ENCODE measurements around the gene CATSPERB. TPM values are rescaled to one million over a fixed set of nuclear protein-coding genes. Genes with fewer than 3 reads are reported as not detected.

The CATSPERB gene
- total and polyA plus RNA-seq, 2 of the 8 experiments (the other 6 are each of a cell fraction or from before 2014, with no cell fraction given): 0.11 to 0.30 TPM

DNA sequence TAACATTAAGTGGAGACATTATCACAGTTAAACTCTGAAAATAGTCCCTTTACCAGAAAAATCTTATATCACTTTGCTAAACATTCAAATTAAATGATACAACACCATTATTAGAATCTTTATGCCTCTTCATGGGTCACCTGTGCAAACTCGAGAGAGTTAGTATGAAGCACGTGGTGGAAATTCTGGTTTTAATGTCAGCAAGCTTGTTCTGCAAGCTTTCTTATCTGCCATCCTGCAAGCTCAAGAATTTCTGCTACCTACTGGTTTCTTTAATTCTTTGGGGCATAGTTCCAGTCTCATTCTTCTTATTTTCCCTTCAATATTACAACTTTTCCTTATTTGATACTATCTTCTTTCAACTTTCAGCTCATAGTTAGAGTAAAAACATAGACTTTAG lies 868 bp downstream of the CATSPERB start:
- Histone ChIP-seq H3K36me3 (ENCODE audit: control insufficient read depth in 2 of 4, insufficient read depth in 4 of 4, low read length in 3 of 4) (no peaks in the 10 kb centered on the region), H2BK5ac (ENCODE audit: low read depth, low read length) (no peak overlapping the region), H3K9ac (replicated peaks in 1 of 4; ENCODE audit: extremely low read depth in 1 of 4, low read depth in 3 of 4, low read length in 3 of 4) (no peak overlapping the region), H3K23ac (ENCODE audit: insufficient read length) (no peak overlapping the region), H2BK20ac (ENCODE audit: low read length) (no peak overlapping the region), H3K79me2 (ENCODE audit: control insufficient read depth in 1 of 2, insufficient read depth in 2 of 2, low read length in 2 of 2) (no peaks in the 10 kb centered on the region), H4K20me1 (replicated peaks in 1 of 2; ENCODE audit: control insufficient read depth in 1 of 2, insufficient read depth in 2 of 2, low read length in 2 of 2) (peaks cover 0 to 3% of the 10 kb centered on the region in 2 experiments), H3K14ac (ENCODE audit: insufficient read length) (no peak overlapping the region), H3K27ac (ENCODE audit: low read depth, low read length) (no peak overlapping the region), H3K23me2 (ENCODE audit: low read depth, low read length) (no peaks in the 10 kb centered on the region), H2BK12ac (ENCODE audit: low read depth, low read length) (no peak overlapping the region), H3K79me1 (ENCODE audit: low read depth, low read length) (no peaks in the 10 kb centered on the region), H4K91ac (replicated peaks; ENCODE audit: insufficient read length, low read length) (no peak overlapping the region), H3K4me1 (replicated peaks in 1 of 4; ENCODE audit: control insufficient read depth in 3 of 4, insufficient read depth in 4 of 4, low read length in 3 of 4) (no peaks in the 10 kb centered on the region), H3K27me3 (replicated peaks in 1 of 4; ENCODE audit: control insufficient read depth in 3 of 4, extremely low read depth in 1 of 4, insufficient read depth in 3 of 4, low read length in 3 of 4) (no peaks in the 10 kb centered on the region), H2BK15ac (ENCODE audit: low read length) (no peak overlapping the region), H2BK120ac (replicated peaks; ENCODE audit: low read depth, low read length) (no peak overlapping the region), H3K4me3 (ENCODE audit: extremely low read depth in 1 of 4, insufficient read depth in 2 of 4, low read depth in 3 of 4, low read length in 4 of 4) (no peak overlapping the region), H4K5ac (ENCODE audit: insufficient read length, low read depth, low read length) (no peak overlapping the region), H3K4ac (replicated peaks; ENCODE audit: insufficient read length, low read depth, low read length) (no peak overlapping the region), H2AFZ (ENCODE audit: low read length) (no peak overlapping the region), H3K56ac (replicated peaks; ENCODE audit: insufficient read length, low read depth, low read length) (no peak overlapping the region), H3K9me3 (ENCODE audit: insufficient read depth in 2 of 2, low read depth in 1 of 2, low read length in 1 of 2) (no peaks in the 10 kb centered on the region), H3K4me2 (ENCODE audit: insufficient read depth in 1 of 2, low read depth in 2 of 2, low read length in 2 of 2) (no peak overlapping the region), H3K18ac (ENCODE audit: extremely low read depth, low read length) (no peak overlapping the region), H2AK5ac (ENCODE audit: low read depth, low read length) (no peak overlapping the region), H4K8ac (ENCODE audit: extremely low read depth, insufficient read depth, low read length) (no peak overlapping the region)
- 95% methylated on average over 2 of the region's 2 CpGs; no CpG with 5 or more reads in 1 of the 2 experiments for WGBS, 2 experiments (ENCODE audit: extremely low coverage in 1 of 2, insufficient coverage in 1 of 2, insufficient read length in 1 of 2, insufficient replicate concordance in 2 of 2, low coverage in 1 of 2, low lambda C conversion rate in 2 of 2, missing lambda C conversion rate in 1 of 2)
- no peak for DNase-seq (ENCODE audit: low read depth in 1 of 2, low spot score in 2 of 2)
- ChIA-PET POLR2A (ENCODE audit: partially characterized antibody) (no interaction called here), CTCF (ENCODE audit: partially characterized antibody) (interaction anchor here (0.6 to 1.3 kb wide), 3 partner anchors 14 to 161 kb away, joined by 3 to 4 read pairs (median 4); no protein-coding TSS in a partner anchor)
- TF ChIP-seq CTBP2 (IDR thresholded peaks at IDR 0.05; ENCODE audit: borderline replicate concordance, insufficient read depth, insufficient read length, low read length): no peak
- FAIRE-seq: no peak

Data from H1 (cell line).